CD4-positive, alpha-beta T cell (primary cell): Measurements from ENCODE around the gene MNX1. TPM values are rescaled to one million over a fixed set of nuclear protein-coding genes. Genes with fewer than 3 reads are reported as not detected.

ENCODE experiments used
- ATAC-seq: fragments of 200-7000 bp; cut with Tn5 transposase; one replicate; pipeline ENCODE4 v1.10.0; 2022; ENCODE audit warnings: mild to moderate bottlenecking; ENCODE audit not compliant: poor library complexity
- CTCF ChIA-PET: fragments of 350-600 bp; sonication (Branson Sonifier 250); formaldehyde crosslinking; loops from one replicate; lab custom pipeline; 2021; ENCODE audit warnings: antibody characterized with exemption, inconsistent platforms; lab: Charles Lee
- POLR2A ChIA-PET: fragments of 350-600 bp; sonication (Branson Sonifier 250); formaldehyde crosslinking; loops from one replicate; lab custom pipeline; 2021; ENCODE audit warnings: antibody characterized with exemption, inconsistent platforms; lab: Charles Lee
- DNase-seq, 14 experiments: peaks; one replicate each; pipeline ENCODE4 v3.0.0-alpha.2; 2013 to 2020; ENCODE audit warnings: mixed read lengths in 2 of 14
- H3K27ac ChIP-seq, 2 donors: one replicate each; pipeline versions ENCODE4 v1.5.1 to v1.7.0; 2013; ENCODE audit warnings: low read length in 2 of 2, low read depth in 1 of 2, mild to moderate bottlenecking in 1 of 2
- H3K27me3 ChIP-seq, 2 experiments: 1 replicate in 1 of 2; 2 replicates in 1 of 2; pipeline versions ENCODE4 v1.6.1 to v1.7.0; 2013; ENCODE audit warnings: low read length in 2 of 2, control low read depth in 1 of 2, mild to moderate bottlenecking in 1 of 2, moderate library complexity in 1 of 2; ENCODE audit not compliant: insufficient read depth in 2 of 2, control insufficient read depth in 1 of 2
- H3K36me3 ChIP-seq: one replicate; pipeline ENCODE4 v1.6.1; 2013; ENCODE audit warnings: low read length, control low read depth; ENCODE audit not compliant: insufficient read depth
- H3K4me1 ChIP-seq: one replicate; pipeline ENCODE4 v1.6.1; 2013; ENCODE audit warnings: low read length, control low read depth; ENCODE audit not compliant: insufficient read depth
- H3K4me3 ChIP-seq: one replicate; pipeline ENCODE4 v1.5.1; 2013; ENCODE audit warnings: mild to moderate bottlenecking, low read length, moderate library complexity
- H3K9me3 ChIP-seq, 2 experiments: 1 replicate in 1 of 2; 2 replicates in 1 of 2; pipeline versions ENCODE4 v1.6.1 to v1.7.0; 2013; ENCODE audit warnings: low read length in 2 of 2, mild to moderate bottlenecking in 2 of 2, control low read depth in 1 of 2, moderate library complexity in 1 of 2; ENCODE audit not compliant: control insufficient read depth in 1 of 2, insufficient read depth in 1 of 2
- H3K27ac Mint-ChIP-seq: one replicate; pipeline ENCODE4 v1.8.0; 2020; ENCODE audit warnings: mixed read lengths
- H3K27me3 Mint-ChIP-seq: one replicate; pipeline ENCODE4 v1.8.0; 2021; ENCODE audit warnings: mixed read lengths
- H3K36me3 Mint-ChIP-seq: one replicate; pipeline ENCODE4 v1.8.0; 2021; ENCODE audit warnings: low read depth, mixed read lengths
- H3K4me1 Mint-ChIP-seq: one replicate; pipeline ENCODE4 v1.8.0; 2021; ENCODE audit warnings: low read depth, mixed read lengths
- H3K4me3 Mint-ChIP-seq: one replicate; pipeline ENCODE4 v1.8.0; 2020; ENCODE audit warnings: mild to moderate bottlenecking, mixed read lengths
- H3K9me3 Mint-ChIP-seq: one replicate; pipeline ENCODE4 v1.8.0; 2020; ENCODE audit warnings: mixed read lengths
- CTCF ChIP-seq: fragments of 200-600 bp; IDR thresholded peaks from one replicate; pipeline ENCODE4 v1.8.0; 2022; ENCODE audit warnings: antibody characterized with exemption, mild to moderate bottlenecking
- intact Hi-C, 2 experiments: fragments of 100-400 bp; cut with DNase I in 1 of 2; cut with micrococcal nuclease in 1 of 2; formaldehyde crosslinking; loops; one replicate each; pipeline versions ENCODE4 v1.15.1 to v1.9.0; 2023 to 2025; cut with DNase I, micrococcal nuclease
- total RNA-seq, 174 experiments: library from RNA in 2 of 174; stranded (reverse) in 2 of 174; gene quantifications; one replicate each; pipeline ENCODE4 v1.2.3 and lab custom pipeline; 2021 to 2026

MNX1 gene
- total RNA-seq, 2 experiments from 2014 or later, result 0.14 TPM; not detected in 1

GRCh38 chr7:157009778-157010587, 480 bp downstream of the MNX1 start:
- Histone ChIP-seq H3K27ac (no peak overlapping the region), H3K36me3 (no peaks in the 10 kb centered on the region), H3K4me3 (peak overlapping the region; percentile 12), H3K9me3 (peaks cover 0 to 26% of the 10 kb centered on the region in 2 experiments), H3K27me3 (peaks cover 72 to 80% of the 10 kb centered on the region in 2 experiments), H3K4me1 (peaks cover 20% of the 10 kb centered on the region)
- CTCF ChIA-PET, result no interaction called here
- Mint-ChIP-seq H3K27ac (no peak overlapping the region), H3K4me1 (peaks cover 10% of the 10 kb centered on the region), H3K36me3 (no peaks in the 10 kb centered on the region), H3K9me3 (no peaks in the 10 kb centered on the region), H3K27me3 (peaks cover 73% of the 10 kb centered on the region), H3K4me3 (no peak overlapping the region)
- ATAC-seq (peak; percentile 13), DNase-seq (no peak)
- intact Hi-C loops, result no loop called here
- POLR2A ChIA-PET, result no interaction called here
- no peak for TF ChIP-seq CTCF

- ChIA-PET POLR2A (no interaction called here), CTCF (no interaction called here)
- Histone ChIP-seq H3K27ac (no peak overlapping the region), H3K9me3 (peaks cover 0 to 28% of the 10 kb centered on the region in 2 experiments), H3K4me3 (no peak overlapping the region), H3K36me3 (no peaks in the 10 kb centered on the region), H3K27me3 (peaks cover 72 to 77% of the 10 kb centered on the region in 2 experiments), H3K4me1 (peaks cover 23% of the 10 kb centered on the region)
- DNase-seq, result no peak
- intact Hi-C loops, result no loop called here
- H3K9me3 Mint-ChIP-seq, result no peaks in the 10 kb centered on the region
- ATAC-seq, result no peak
- H3K4me3 Mint-ChIP-seq, result peak overlapping the region; percentile 51
- peaks cover 73% of the 10 kb centered on the region for H3K27me3 Mint-ChIP-seq
- TF ChIP-seq CTCF, result no peak
- H3K4me1 Mint-ChIP-seq, result peaks cover 17% of the 10 kb centered on the region
- no peaks in the 10 kb centered on the region for H3K36me3 Mint-ChIP-seq
- no peak overlapping the region for H3K27ac Mint-ChIP-seq
These were observed 1.2 kb downstream of the MNX1 start for GRCh38 chr7:157009170-157009777.

GRCh38 chr7:157008206-157009169, 2.0 kb downstream of the MNX1 start:
- H3K36me3 ChIP-seq, result no peaks in the 10 kb centered on the region
- H3K36me3 Mint-ChIP-seq, result no peaks in the 10 kb centered on the region
- H3K9me3 Mint-ChIP-seq, result no peaks in the 10 kb centered on the region
- H3K9me3 ChIP-seq, result peaks cover 0 to 34% of the 10 kb centered on the region in 2 experiments
- H3K4me1 ChIP-seq, result peaks cover 26% of the 10 kb centered on the region
- DNase-seq (no peak), ATAC-seq (no peak)
- peaks cover 71 to 77% of the 10 kb centered on the region in 2 experiments for H3K27me3 ChIP-seq
- H3K4me1 Mint-ChIP-seq, result peaks cover 17% of the 10 kb centered on the region
- H3K4me3 Mint-ChIP-seq, result peak overlapping the region; percentile 51
- POLR2A ChIA-PET, result interaction anchor here (0.6 kb wide), 1 partner anchor 35 kb away, joined by 3 read pairs; no protein-coding TSS in a partner anchor
- peaks cover 73% of the 10 kb centered on the region for H3K27me3 Mint-ChIP-seq
- no peak overlapping the region for H3K27ac Mint-ChIP-seq
- no peak overlapping the region for H3K27ac ChIP-seq
- no peak for TF ChIP-seq CTCF
- CTCF ChIA-PET, result no interaction called here
- intact Hi-C loops, result no loop called here
- no peak overlapping the region for H3K4me3 ChIP-seq
